IMR-90 (cell line): ENCODE data around the gene HUWE1. TPM values are rescaled to one million over a fixed set of nuclear protein-coding genes. Genes with fewer than 3 reads are reported as not detected.

ENCODE experiments used
- microRNA-seq, 2 experiments: library from miRNA; stranded (forward) in 1 of 2; unstranded in 1 of 2; fragments of 10-50 nt in 1 of 2; fragments of <30 nt in 1 of 2; gene quantifications in 1 of 2; microRNA quantifications in 1 of 2; one replicate each; pipeline versions ENCODE3 to v1.1.0; 2013 to 2020; ENCODE audit not compliant: insufficient read depth in 1 of 2, insufficient read length in 1 of 2, unreplicated experiment in 1 of 2
- polyA plus RNA-seq, 3 experiments: library from polyadenylated mRNA; depleted of rRNA; stranded (reverse); fragments of >200 nt; gene quantifications; 2 replicates each; pipeline ENCODE4 v1.2.3, GENCODE V29; 2012; ENCODE audit warnings: low replicate concordance in 1 of 3
- small RNA-seq, 5 experiments: library from RNA; depleted of rRNA; stranded (forward); fragments of <200 nt; gene quantifications; one replicate each; pipeline ENCODE3, GENCODE V24; 2012
- total RNA-seq: library from RNA; depleted of rRNA; stranded (reverse); fragments of >200 nt; gene quantifications from 2 replicates; pipeline ENCODE4 v1.2.3, GENCODE V29; 2012

The HUWE1 gene
- total and polyA plus RNA-seq, 2 of the 4 experiments (the other 2 are of a cell fraction): 47.6 to 57.7 TPM

Small RNAs within 50 kb of the gene (microRNA-seq; reads per million reads assigned to microRNA genes)
- gene MIR98 (2,639 to 7,874 reads per million in 2 experiments), gene MIRLET7F2 (657 to 1,470 reads per million in 2 experiments)

Small RNAs within 50 kb of the gene (small RNA-seq; reads per million reads assigned to genes)
- gene MIR98 (40.4 to 7,076 (median 1,501) reads per million in 5 experiments), gene MIRLET7F2 (15.1 to 2,084 (median 617) reads per million in 5 experiments)
